Caco-2 (cell line): ENCODE measurements around the gene PAM16. TPM values are rescaled to one million over a fixed set of nuclear protein-coding genes. Genes with fewer than 3 reads are reported as not detected.

Source experiments
- BruUV-seq: library from RNA; stranded (reverse); fragments of 400-500 nt; replicated peaks from 2 replicates; lab custom pipeline; 2021; lab: Mats Ljungman, UMichigan
- CTCF ChIA-PET: fragments of 300-600 bp; sonication (Branson Sonifier 250); formaldehyde crosslinking; loops from one replicate; lab custom pipeline; 2022; ENCODE audit warnings: antibody characterized with exemption; lab: Charles Lee
- POLR2A ChIA-PET: fragments of 300-600 bp; sonication (Branson Sonifier 250); formaldehyde crosslinking; loops from one replicate; lab custom pipeline; 2022; ENCODE audit warnings: antibody characterized with exemption; lab: Charles Lee
- DNase-seq, 2 experiments: peaks; one replicate each; pipeline versions ENCODE4 v3.0.0 to v3.0.0-alpha.2; 2020 to 2022
- H3K27me3 ChIP-seq: replicated peaks from 2 replicates; pipeline ENCODE4 v1.6.0; 2011; ENCODE audit warnings: low read length; ENCODE audit not compliant: control insufficient read depth, insufficient read depth
- H3K36me3 ChIP-seq: 2 replicates; pipeline ENCODE4 v1.5.1; 2011; ENCODE audit warnings: low read length; ENCODE audit not compliant: control insufficient read depth, insufficient read depth
- H3K4me1 ChIP-seq: fragments of 250-450 bp; sonication (Bioruptor Pico); 2 replicates; pipeline ENCODE4 v1.5.1; 2020; ENCODE audit warnings: mild to moderate bottlenecking
- H3K4me3 ChIP-seq: 2 replicates; pipeline ENCODE4 v1.5.1; 2011; ENCODE audit warnings: low read depth, mild to moderate bottlenecking, control low read depth, low read length
- H3K9me3 ChIP-seq: fragments of 250-450 bp; sonication (Bioruptor Pico); 2 replicates; pipeline ENCODE4 v1.5.1; 2020; ENCODE audit warnings: mild to moderate bottlenecking, moderate library complexity
- H3K27ac Mint-ChIP-seq: one replicate; pipeline ENCODE4 v1.8.0; 2022; ENCODE audit warnings: mixed read lengths; ENCODE audit not compliant: unreplicated experiment
- H3K27me3 Mint-ChIP-seq: one replicate; pipeline ENCODE4 v1.8.0; 2022; ENCODE audit warnings: mixed read lengths; ENCODE audit not compliant: insufficient read depth, unreplicated experiment
- H3K36me3 Mint-ChIP-seq: one replicate; pipeline ENCODE4 v1.8.0; 2022; ENCODE audit warnings: mild to moderate bottlenecking, mixed read lengths; ENCODE audit not compliant: insufficient read depth, unreplicated experiment
- H3K4me1 Mint-ChIP-seq: one replicate; pipeline ENCODE4 v1.8.0; 2022; ENCODE audit warnings: low read depth, mixed read lengths; ENCODE audit not compliant: unreplicated experiment
- H3K4me3 Mint-ChIP-seq: one replicate; pipeline ENCODE4 v1.8.0; 2022; ENCODE audit warnings: mild to moderate bottlenecking, moderate library complexity, mixed read lengths; ENCODE audit not compliant: unreplicated experiment
- H3K9me3 Mint-ChIP-seq: one replicate; pipeline ENCODE4 v1.8.0; 2022; ENCODE audit warnings: mixed read lengths; ENCODE audit not compliant: unreplicated experiment
- CTCF ChIP-seq, 2 experiments: fragments of 200-600 bp in 1 of 2; IDR thresholded peaks; 1 replicate in 1 of 2; 2 replicates in 1 of 2; pipeline versions ENCODE4 v1.5.1 to v1.8.0; 2011 to 2022; ENCODE audit warnings: antibody characterized with exemption in 1 of 2, control low read depth in 1 of 2, inconsistent platforms in 1 of 2, low read depth in 1 of 2, low read length in 1 of 2, mild to moderate bottlenecking in 1 of 2, moderate library complexity in 1 of 2; ENCODE audit not compliant: insufficient read depth in 1 of 2, severe bottlenecking in 1 of 2, unreplicated experiment in 1 of 2
- intact Hi-C: fragments of 100-400 bp; cut with micrococcal nuclease; formaldehyde crosslinking; loops from one replicate; pipeline ENCODE4 v1.10.0; 2022; ENCODE audit not compliant: unreplicated experiment
- total RNA-seq: library from RNA; stranded (reverse); gene quantifications from 2 replicates; pipeline ENCODE4 v1.2.3, GENCODE V29; 2022

PAM16 gene
- total RNA-seq, 1 experiment from 2014 or later, result 74.1 TPM

- Mint-ChIP-seq H3K9me3 (no peaks in the 10 kb centered on the region), H3K4me1 (no peaks in the 10 kb centered on the region), H3K27ac (no peak overlapping the region), H3K27me3 (no peaks in the 10 kb centered on the region), H3K4me3 (no peak overlapping the region), H3K36me3 (peaks cover 5% of the 10 kb centered on the region)
- Histone ChIP-seq H3K27me3 (no peaks in the 10 kb centered on the region), H3K9me3 (no peaks in the 10 kb centered on the region), H3K4me1 (peaks cover 22% of the 10 kb centered on the region), H3K36me3 (no peaks in the 10 kb centered on the region; the same call in 1 of the 2 replicates), H3K4me3 (no peak overlapping the region)
- ChIA-PET CTCF (interaction anchor here (1.6 kb wide), 1 partner anchor 122 kb away, joined by 4 read pairs; no protein-coding TSS in a partner anchor), POLR2A (no interaction called here)
- no peak for TF ChIP-seq CTCF (IDR thresholded peaks at IDR 0.05; ENCODE audit: insufficient read depth in 1 of 2, low read depth in 1 of 2, low read length in 1 of 2, severe bottlenecking in 1 of 2, unreplicated experiment in 1 of 2)
- intact Hi-C loops, result no loop called here
- BruUV-seq, result no TSS peak
- no peak for DNase-seq
Observed at GRCh38 chr16:4322121-4323052, 28.7 kb downstream of the PAM16 start.

GRCh38 chr16:4321286-4322120 lies 29.6 kb downstream of the PAM16 start:
- no peaks in the 10 kb centered on the region for H3K4me1 Mint-ChIP-seq
- no peak overlapping the region for H3K4me3 Mint-ChIP-seq
- TF ChIP-seq CTCF (IDR thresholded peaks at IDR 0.05; ENCODE audit: insufficient read depth in 1 of 2, low read depth in 1 of 2, low read length in 1 of 2, severe bottlenecking in 1 of 2, unreplicated experiment in 1 of 2), result no peak
- no peaks in the 10 kb centered on the region for H3K9me3 Mint-ChIP-seq
- H3K36me3 Mint-ChIP-seq, result peaks cover 5% of the 10 kb centered on the region
- POLR2A ChIA-PET, result no interaction called here
- H3K4me1 ChIP-seq, result peaks cover 29% of the 10 kb centered on the region
- no peaks in the 10 kb centered on the region for H3K9me3 ChIP-seq
- no peak for DNase-seq
- CTCF ChIA-PET, result no interaction called here
- no TSS peak for BruUV-seq
- H3K27me3 ChIP-seq, result no peaks in the 10 kb centered on the region
- no peaks in the 10 kb centered on the region for H3K27me3 Mint-ChIP-seq
- H3K36me3 ChIP-seq, result no peaks in the 10 kb centered on the region; the same call in 1 of the 2 replicates
- no peak overlapping the region for H3K27ac Mint-ChIP-seq
- intact Hi-C loops, result no loop called here
- H3K4me3 ChIP-seq, result no peak overlapping the region

- ChIA-PET CTCF (interaction anchor here (0.6 kb wide), 1 partner anchor 34 kb away, joined by 3 read pairs; no protein-coding TSS in a partner anchor), POLR2A (no interaction called here)
- Mint-ChIP-seq H3K36me3 (peaks cover 5% of the 10 kb centered on the region), H3K9me3 (no peaks in the 10 kb centered on the region), H3K4me3 (no peak overlapping the region), H3K27me3 (no peaks in the 10 kb centered on the region), H3K4me1 (no peaks in the 10 kb centered on the region), H3K27ac (no peak overlapping the region)
- no peaks in the 10 kb centered on the region for H3K9me3 ChIP-seq
- H3K4me3 ChIP-seq, result no peak overlapping the region
- no TSS peak for BruUV-seq
- intact Hi-C loops, result no loop called here
- H3K4me1 ChIP-seq, result peaks cover 29% of the 10 kb centered on the region
- no peaks in the 10 kb centered on the region for H3K36me3 ChIP-seq
- H3K27me3 ChIP-seq, result no peaks in the 10 kb centered on the region
- DNase-seq, result no peak
- TF ChIP-seq CTCF (IDR thresholded peaks at IDR 0.05; ENCODE audit: insufficient read depth in 1 of 2, low read depth in 1 of 2, low read length in 1 of 2, severe bottlenecking in 1 of 2, unreplicated experiment in 1 of 2), result no peak
Observed at GRCh38 chr16:4320571-4321137, 30.5 kb downstream of the PAM16 start.
